NK-92 (cell line): ENCODE results near the gene PLXNB2.

Experiments used
- DNase-seq: peaks from one replicate; lab custom pipeline; 2025; ENCODE audit not compliant: unreplicated experiment; lab: John Stamatoyannopoulos, UW

The PLXNB2 gene

DNA sequence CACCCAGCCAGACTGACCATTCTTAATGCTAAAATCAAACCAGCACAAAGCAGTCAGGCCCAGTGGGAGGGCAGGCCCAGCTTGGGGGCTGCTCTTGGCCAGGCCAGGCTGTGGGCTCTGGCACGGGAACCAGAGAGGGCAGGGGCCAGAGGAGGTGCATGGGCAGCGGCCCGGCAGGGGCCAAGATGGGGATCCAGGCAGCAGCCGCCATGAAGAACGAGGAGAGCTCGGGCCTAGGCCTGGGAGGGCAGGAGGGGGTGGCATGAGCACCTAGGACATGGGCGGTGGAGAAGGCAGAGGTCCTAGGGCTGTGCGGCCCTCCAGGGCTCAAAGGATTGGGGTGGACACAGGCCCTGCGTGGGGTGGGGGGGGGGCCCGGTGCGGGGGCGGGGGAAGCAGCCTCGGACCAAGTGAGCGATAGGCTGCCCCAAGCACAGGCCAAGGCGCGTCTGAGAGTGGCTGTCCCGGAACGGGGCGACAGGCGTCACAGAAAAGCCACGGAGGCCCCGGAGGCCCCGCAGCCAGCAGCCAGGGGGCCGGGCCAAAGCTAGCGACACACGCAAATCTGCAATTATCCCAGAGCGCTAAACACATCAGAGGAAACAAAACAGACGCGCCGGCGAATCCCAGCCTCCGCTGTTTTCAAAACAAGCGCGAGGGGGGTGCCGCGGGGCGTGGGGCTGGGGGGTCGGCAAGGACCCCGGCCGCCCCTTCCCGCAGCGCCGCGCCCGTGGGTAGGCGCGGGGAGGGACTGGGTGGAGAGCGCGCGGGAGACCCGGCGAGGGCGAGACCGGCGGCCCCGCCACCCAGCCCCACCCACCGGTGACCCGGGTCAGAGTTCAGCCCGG, 8.3 kb downstream of the PLXNB2 start:
- no peak for DNase-seq

DNA sequence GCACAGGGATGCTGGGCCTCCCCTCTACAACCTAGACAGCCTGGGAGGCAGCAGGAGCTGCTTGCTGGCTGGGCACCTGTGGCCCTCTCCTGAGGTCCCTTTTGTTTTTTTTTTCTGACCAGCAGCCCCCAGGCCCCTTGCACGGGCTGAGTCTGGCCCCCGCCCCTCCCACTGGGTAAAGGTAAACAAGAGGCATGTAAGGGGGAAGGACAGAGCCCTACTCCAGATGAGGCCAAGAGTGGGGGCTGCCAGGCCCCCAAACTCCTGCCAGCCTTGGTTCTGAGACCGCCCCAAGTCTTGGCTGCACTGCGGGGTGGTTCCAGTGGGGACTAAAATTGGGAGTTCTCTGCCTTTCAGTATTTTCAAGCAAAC, 9.2 kb downstream of the PLXNB2 start:
- DNase-seq = no peak

DNA sequence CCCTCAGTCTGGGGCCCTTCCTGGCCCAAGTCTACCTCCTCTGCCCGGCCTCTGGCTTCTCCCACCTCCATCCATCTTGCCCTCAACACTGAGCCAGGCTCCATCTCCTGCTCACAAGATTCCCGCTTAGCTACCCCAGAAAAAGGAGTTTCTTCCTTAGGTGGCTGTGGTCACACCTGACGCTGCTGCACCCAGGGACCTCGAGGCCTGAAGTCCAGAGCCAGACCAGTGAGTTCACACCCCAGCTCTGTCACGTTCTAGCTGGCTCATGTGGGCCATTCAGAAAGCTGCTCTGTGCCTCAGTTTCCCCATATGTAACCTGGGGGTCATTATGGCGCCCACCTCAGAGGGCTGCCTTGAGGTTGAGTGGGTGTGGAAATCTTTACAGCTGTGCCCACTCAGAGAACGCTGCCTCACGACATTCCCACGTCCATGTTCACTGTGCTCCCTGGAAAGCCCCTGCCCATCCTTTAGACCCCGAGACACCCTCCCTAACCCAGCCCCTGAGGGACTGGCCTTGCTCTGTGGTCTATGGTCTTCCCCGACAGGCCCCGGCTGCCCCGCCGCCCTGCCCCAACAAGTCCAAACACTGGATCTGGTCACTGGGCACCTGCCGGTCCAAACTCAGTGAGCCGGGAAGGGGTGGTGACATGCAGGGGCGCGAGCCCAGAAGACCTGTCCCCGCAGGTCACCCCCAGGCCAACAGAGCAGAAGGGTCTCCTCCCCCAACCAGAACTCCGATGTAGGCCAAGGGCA, 9.8 kb downstream of the PLXNB2 start:
- DNase-seq = no peak

DNA sequence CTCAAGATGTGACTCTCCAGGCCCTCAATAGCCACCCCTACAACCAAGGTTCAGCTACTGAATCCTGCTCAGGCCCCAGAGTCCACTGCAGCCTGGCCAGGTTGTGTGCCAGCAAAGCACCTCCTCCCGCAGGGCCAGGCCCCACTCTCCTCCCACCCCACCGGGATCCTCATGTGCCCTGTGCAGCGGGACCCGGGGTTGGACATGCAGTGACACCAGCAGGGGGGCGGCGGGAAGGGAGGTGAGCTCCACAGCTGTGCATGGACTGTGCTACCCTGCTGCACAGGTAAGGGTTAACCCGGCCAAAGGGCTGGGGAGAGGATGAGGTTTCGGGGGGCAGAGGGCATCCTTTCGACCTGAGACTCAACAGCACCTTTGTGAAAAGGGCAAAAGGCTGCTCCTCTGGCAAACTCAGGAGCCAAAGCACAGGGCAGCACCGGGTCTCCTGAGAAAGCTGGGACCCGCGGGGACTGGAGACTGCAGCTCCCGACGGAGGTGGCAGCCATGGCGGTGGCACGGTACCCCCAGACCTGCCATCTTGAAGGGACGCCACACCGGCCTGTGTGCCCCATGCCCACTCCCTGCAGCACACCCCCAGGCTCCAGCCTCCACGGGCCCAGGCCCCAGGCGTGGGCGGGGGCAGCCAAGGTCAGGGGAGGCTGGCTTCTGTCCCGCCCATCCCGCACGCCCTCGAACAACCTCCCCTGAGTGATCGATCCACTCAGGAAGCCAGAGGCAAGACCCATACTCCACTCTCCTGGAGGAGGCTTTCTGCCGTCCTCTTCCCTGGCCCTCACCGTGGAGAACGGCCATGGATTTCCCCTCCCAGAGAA, 10.6 kb downstream of the PLXNB2 start:
- DNase-seq = no peak

DNA sequence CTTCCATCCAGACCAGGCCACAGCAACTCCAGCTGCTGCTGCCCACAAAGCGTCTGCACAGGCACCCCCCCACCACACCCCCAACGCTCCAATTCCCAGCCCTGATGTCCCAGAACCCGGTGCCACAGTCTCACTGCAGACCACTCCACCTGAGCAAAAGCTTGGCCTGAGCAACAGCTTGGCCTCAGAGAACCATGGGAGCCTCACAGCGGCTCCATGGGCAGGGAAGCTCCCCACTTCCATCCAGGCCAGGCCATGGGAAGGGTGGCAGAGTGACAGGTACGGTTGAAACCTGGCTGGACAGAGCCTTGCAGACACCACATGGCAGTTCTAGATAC, 13.2 kb downstream of the PLXNB2 start:
- DNase-seq = no peak

DNA sequence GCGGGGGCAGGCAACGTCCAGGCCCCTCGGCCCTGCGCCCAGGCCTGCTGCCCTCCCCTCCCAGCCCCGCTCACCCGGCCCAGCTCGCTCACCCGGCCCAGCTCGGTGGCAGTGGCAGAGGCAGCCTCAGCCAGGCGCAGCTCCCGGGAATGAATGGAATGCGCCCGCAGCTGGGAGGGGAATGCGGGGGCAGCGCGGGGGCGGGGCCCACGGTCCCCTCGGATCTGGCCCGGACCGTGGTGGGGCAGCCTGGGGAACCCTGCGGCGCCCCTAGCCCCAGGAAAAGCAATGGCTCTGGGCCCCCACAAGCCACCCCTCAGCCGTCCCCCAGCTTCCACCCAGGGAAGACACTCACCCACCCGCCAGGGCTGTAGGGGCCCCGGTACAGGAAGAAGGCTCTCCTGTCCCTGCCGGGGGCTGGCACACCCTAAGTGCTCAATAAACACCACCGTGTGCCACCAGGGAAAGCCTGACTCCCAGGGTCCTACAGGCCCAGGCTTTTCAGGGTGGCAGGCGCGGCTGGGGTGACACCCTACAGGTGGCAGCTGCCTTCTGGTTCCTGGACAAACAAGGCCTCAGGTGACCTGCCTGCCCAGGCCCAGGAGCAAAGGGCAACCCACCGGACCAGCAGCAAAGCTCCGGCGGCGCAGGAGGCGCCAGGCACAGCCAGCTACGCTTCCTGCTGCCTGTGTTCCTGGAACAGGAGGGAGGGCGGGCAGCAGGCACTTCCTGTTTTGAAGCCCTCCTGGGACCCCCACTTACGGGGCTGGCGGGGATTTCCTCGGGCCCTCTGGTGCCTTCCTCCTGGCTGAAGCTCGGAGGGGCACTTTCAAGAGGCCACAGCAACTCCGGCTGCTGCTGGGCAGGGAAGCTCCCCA, 13.8 kb downstream of the PLXNB2 start:
- no peak for DNase-seq

DNA sequence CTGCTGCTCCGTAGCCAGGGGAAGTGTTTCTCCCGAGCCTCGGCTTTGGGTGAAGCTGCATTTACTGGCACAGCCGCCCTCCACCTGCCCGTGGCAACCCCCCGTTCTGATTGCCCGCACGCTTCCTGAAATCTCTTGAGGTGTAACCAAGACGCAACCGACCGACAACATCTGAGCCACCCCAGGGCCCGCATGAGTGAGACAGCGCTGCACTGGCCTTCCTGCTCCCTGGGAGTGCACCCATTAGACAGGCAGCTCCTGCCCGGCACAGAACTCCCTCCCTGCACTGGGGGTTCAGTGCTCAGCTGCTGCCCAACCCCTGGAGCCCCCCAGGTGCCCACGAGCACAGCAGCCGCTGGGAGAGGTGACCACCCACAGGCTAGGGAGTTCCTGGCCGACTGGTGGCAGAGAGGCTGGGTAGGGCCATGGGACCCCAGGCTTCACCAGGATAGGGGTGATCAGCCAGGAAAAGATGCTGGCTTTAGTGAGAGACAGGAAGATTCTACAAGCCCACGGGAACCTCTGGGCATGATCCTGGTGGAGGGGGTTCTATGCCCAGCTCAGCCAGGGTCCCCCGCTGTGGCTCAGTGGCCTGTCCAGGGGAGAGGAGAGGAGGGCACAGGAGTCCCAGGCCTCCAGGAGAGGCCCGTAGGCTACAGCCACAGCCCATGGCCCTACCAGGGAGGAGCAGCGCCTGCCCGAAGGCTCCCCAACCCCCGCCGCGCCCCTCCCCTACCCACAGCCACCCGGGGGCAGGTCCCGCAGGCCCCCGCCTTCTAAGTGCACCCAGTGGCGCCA, 14.6 kb downstream of the PLXNB2 start:
- DNase-seq = no peak

DNA sequence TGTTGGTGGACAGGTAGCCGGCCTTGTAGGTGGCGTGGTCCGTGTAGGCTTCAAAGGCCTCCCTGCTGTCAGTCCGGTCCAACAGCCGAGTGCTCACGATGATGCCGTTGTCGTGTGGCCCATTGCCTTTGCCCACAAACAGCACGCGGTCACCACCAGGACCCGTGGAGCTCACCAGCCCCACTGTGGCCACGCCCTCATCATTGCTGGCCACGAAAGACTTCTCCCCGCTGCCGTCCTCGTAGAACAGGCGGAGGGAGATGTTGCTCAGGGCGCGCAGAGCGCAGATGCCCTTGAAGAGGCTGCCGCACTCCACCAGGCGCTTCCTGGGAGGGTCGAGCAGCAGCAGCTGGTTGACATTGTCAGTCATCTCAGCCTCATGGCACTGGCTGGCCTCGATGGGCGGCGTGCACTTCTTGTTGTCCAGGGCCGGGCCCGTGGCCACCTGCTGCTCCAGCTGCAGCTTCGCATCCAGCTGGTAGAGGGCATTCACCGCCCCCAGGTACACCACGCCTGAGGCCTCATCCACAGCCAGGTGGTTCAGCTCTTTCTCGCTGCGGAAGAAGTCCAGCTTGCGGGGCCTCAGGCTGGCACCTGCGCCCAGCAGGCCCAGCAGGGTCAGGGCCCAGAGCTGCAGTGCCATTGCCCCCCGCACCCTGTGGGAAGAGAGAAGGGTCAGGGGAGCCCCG, 17.4 kb downstream of the PLXNB2 start:
- no peak for DNase-seq

DNA sequence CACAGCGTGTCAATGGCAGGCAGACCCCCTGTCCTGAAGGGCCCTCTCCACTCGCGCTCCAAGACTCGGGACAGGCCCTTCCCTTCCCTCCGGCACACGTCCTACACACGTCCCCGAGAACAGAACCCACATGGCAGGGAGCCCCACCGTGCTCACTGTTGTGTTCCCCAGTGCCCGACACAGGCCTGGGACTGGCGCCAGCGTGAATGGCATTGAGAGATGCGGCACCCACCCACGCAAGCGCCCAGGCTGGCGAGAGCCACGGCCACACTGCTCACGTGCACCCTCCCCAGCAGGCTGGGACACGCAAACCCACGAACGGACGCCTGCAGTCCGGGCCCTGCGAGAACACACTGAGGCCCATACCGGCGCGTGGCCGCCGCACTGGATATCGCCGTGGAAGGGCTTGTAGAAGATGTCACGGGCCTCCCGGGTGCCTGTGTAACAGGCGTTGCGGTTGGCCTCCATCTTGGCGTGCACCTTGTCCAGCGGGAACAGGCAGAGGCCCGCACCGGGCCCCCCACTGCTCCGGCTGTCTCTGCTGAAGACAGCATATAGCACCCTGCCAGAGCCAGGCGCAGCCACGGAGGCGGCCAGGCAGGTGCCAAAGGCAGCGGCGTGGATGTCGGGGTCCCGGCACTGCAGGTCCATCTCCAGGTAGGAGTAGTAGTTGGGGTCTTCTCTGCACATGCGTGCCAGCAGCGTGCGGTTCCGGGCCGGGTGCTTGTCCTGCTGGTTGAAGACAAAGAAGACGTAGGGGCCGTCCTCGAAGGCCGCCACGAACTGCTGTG, 18.1 kb downstream of the PLXNB2 start:
- DNase-seq = no peak

DNA sequence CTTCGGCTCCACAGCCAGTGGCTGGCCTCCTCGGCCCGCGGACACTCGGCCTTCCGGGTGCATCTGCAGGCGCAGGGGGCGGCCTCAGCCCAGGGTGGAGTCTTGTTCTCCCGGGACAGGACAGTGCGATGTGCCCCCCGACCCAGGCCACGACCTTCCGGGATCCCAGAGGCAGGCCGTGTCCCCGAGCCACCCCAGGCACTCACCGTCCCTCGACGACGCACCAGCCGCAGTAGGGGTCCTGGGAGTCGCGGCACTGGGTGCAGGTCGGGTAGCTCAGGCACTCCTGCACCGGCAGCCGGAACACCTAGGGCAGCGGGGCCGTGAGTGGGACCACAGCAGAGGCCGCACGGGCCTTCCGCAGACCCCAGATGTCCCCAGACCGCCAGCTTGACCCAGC, 19.7 kb downstream of the PLXNB2 start:
- no peak for DNase-seq

DNA sequence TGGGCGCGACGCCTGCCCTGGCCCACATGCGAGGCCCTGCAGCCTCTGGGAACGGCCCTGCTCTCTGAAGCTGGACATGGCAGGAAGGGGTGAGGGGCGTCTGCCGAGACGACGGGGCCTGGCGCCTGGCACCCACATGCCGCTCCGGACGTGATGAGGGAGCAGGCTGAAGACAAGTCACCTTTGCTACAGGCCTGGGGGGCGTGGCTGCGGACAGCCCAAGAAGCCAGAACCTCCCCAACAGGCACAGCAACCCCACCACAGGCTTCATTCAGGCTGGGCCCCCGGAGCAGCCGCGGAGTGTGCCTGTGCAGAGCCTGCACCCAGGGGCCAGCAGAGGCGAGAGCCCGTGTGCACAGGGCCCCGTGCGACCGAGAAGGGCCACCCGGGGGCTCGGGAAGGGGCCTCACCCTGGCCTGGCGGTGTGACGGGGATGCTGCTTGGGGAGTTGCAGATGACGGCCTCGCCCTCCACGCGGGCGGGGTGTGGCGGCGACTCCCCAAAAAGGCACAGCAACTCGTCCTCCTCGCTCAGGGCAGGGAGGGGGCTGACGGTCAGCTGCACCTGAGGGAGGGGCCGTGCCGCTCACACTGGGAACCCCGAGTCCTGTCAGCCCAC, 20.6 kb downstream of the PLXNB2 start:
- DNase-seq = no peak

DNA sequence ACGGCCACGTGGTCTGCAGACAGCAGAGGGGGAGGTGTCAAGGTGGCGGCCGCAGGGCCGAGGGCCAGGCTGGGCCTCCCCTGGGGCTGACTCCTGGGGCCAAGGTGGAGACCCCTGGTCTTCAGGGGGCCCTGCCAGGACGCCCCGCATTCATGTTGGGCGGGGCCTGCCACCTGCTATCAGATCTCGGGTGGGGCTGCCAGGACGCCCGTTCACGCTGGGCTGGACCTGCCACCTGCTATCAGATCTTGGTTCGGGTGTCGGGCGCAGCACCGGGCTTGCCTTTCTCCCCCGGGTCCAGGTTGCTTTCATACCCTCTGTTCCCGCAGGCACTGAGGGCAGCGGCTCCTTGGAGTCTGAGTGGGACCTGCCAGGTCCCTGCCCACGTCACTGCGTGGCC, 21.2 kb downstream of the PLXNB2 start:
- no peak for DNase-seq

DNA sequence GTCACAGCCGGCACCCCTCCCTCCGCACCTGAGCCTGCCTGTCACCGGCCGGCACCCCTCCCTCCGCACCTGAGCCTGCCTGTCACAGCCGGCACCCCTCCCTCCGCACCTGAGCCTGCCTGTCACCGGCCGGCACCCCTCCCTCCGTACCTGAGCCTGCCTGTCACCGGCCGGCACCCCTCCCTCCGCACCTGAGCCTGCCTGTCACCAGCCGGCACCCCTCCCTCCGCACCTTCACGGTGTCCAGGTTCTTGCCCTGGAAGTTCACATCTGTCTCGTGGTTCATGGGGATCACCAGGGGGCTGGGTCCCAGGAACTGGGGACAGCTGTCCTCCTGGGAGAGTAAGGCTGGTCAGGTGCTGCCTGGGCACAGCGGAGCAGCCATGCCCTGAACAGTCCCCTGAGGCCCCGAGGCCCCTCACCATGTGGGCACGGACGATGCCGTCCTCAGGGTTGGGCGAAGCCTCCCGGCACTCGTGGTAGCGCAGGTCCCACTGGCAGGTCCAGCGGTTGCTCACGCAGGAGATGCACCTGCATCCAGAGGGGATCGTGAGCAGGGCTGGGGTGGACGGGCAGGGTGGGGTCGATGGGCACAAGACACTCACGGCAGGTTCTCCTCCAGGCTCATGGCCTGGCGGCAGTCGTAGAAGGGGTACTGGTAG, 21.7 kb downstream of the PLXNB2 start:
- DNase-seq = no peak

DNA sequence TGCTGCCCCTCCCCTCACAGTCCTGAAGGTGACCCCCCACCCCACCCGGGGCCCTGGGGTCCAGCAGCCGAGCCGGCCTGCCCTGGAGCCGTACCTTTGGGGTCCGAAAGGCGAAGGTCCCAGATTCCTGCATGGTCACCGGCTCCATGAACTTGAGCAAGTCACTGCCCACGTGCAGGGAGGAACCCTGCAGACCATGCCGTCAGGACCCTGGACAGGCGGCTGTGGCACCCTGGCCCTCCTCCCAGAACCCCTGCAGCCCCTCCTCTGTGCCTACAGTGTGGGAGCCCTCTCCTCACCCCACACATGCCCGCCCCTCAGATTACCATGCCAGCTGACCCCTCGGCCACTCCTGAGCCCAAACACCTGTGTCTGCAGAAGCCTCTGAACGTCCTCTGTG, 23.0 kb downstream of the PLXNB2 start:
- DNase-seq = no peak

DNA sequence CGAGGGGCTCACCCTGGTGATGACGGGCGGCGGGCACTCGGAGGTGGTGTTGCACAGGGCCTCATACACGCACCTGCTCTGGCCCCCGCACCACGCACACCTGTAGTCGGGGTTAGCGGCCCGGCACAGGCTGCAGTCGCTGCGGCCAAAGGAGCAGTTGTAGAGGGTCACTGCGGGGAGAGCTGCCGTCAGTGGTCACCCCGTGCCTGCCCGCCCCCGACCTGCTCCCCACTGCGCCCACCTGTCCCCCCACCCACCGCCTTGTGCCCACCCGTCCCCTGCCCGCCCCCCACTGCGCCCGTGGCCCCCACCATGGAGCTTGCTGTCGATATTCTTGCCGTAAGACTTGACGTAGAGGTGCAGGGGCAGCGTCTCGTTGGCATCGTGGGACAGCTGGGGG, 23.6 kb downstream of the PLXNB2 start:
- DNase-seq = no peak

DNA sequence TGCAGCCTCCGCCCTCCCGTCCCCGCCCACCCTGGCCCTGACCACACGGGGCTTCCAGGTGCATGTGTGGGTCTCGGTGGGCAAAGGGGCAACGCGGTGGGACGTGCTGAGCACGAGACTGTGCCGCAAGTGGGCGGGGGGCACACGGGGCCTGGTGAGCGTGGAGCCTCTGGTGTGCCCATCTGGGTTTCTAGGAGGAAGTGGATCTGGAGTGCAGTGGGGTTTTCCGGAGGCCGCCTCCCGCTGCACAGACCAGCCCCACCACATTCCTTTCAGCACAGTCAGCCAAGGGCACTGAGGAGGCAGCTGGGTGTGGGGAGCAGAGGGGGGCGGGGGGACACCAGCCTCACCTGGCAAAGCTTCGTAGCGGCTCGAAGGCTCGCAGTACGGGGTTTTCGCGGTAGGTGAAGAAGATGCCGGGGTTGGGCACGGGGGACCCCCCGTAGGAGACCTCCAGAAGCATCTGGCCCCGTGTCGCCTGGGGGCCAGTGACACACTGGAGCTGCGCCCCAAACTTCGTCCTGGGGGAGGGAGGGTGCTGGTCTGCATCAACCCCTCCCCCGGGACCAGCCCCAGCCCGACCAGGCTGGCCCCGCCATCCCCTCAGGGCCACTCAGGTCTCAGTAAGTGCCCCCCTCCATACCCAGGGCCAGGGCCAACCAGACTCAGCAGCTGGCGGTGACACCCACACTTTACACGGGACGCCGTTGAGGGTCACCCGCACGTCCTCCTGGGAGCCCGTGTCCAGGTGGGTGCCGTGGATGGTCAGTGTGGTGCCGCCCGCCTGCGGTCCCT, 24.9 kb downstream of the PLXNB2 start:
- DNase-seq = no peak

DNA sequence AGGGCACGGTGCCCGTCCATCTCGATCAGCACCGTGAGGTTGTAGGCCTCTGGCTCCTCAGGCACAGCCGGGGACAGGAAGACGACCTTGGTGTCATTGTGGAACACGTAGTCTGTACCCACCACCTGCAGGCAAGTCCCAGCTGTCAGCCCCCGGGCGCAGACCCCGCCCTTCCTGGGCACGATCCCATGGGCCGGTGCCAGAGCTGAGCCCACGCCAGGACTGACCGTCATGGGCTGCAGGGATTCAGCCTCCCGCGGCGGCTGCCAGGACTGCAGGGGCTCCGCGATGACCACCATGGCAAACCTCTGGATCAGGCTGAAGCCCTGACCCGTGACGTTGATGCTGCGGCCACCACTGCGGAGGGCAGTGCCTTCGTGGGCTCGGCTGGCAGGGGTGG, 25.5 kb downstream of the PLXNB2 start:
- no peak for DNase-seq
